ENCODE results near the gene GIMD1. TPM values are rescaled to one million over a fixed set of nuclear protein-coding genes. Genes with fewer than 3 reads are reported as not detected.
A peak's percentile ranks its signal among the peaks of the same experiment; 100 is the strongest.

GIMD1 gene
- total and polyA plus RNA-seq, 9 of the 15 experiments (the other 6 are each of a cell fraction or from before 2014, with no cell fraction given) = not detected

DNA sequence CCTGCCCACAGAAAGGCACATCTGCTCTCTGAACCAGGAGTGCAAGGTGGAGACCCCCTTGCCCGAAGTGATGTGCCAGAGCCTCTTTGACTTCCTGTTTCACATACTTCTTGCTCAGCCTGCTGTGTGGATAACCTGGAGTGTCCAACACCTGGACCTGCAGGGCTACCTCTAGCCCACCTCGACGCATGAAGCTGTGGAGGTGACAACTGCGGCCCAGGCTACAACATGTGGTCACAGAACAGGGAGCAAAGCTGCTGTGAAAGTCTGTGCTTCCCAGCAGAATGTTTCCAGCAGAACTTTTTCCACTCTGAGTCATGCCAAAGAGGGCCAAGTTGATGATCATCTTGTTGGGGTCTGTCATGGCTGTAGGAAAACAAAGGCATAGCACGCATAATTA is 1.5 kb downstream of the GIMD1 start:
- Histone ChIP-seq H3K27ac (ENCODE audit: extremely low read depth, low read depth, low read length) (no peak overlapping the region), H3K27me3 (ENCODE audit: control insufficient read depth in 2 of 2, insufficient read depth in 2 of 2, low read length in 2 of 2) (no peaks in the 10 kb centered on the region), H3K9me1 (ENCODE audit: control insufficient read depth, insufficient read depth, low read length) (no peaks in the 10 kb centered on the region), H4K20me1 (replicated peaks; ENCODE audit: control insufficient read depth, insufficient read depth, low read length) (no peaks in the 10 kb centered on the region), H2AFZ (ENCODE audit: low read depth, low read length) (0 out of 2 replicates have a peak overlapping the region, but pooled peaks have one; percentile 4), H3K9me3 (replicated peaks; ENCODE audit: control insufficient read depth, insufficient read depth, low read depth, low read length) (no peaks in the 10 kb centered on the region), H3K4me2 (ENCODE audit: insufficient read depth, low read length) (no peak overlapping the region), H3K36me3 (ENCODE audit: control insufficient read depth, insufficient read depth, low read length) (no peaks in the 10 kb centered on the region), H3K4me3 (no peak overlapping the region), H3K79me2 (ENCODE audit: control insufficient read depth, insufficient read depth, low read length) (no peaks in the 10 kb centered on the region), H3K9ac (ENCODE audit: insufficient read depth in 1 of 2, low read depth in 2 of 2, low read length in 2 of 2) (no peak overlapping the region), H3K4me1 (replicated peaks in 1 of 2; ENCODE audit: control insufficient read depth in 2 of 2, insufficient read depth in 2 of 2, low read length in 2 of 2) (no peaks in the 10 kb centered on the region)
- POLR2A ChIA-PET = no interaction called here
- TF ChIP-seq, protein P1, sequence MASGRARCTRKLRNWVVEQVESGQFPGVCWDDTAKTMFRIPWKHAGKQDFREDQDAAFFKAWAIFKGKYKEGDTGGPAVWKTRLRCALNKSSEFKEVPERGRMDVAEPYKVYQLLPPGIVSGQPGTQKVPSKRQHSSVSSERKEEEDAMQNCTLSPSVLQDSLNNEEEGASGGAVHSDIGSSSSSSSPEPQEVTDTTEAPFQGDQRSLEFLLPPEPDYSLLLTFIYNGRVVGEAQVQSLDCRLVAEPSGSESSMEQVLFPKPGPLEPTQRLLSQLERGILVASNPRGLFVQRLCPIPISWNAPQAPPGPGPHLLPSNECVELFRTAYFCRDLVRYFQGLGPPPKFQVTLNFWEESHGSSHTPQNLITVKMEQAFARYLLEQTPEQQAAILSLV (tag; IDR thresholded peaks at IDR 0.05) = no peak
- TF ChIP-seq POLR2AphosphoS5 (IDR thresholded peaks at IDR 0.05; ENCODE audit: control insufficient read depth, insufficient read depth, low read depth, low read length) (no peak), ERF (CRISPR knock-in tag; IDR thresholded peaks at IDR 0.05) (no peak), U2AF2 (optimal IDR thresholded peaks at IDR 0.05; ENCODE audit: low read depth, low read length) (no peak), SAFB2 (IDR thresholded peaks at IDR 0.05; ENCODE audit: borderline replicate concordance, low read depth, low read length, severe bottlenecking) (no peak)
- ATAC-seq (no peak), DNase-seq (ENCODE audit: extremely low read depth in 1 of 4, low spot score in 3 of 4) (no peak), FAIRE-seq (no peak)
- no TSS peak for BruUV-seq (replicated peaks)
- in situ Hi-C loops (cut with MboI) (no loop called here), intact Hi-C loops (cut with micrococcal nuclease) (loop anchor here (5.0 to 10.0 kb wide), 2 partner anchors 100 to 528 kb away; no protein-coding TSS in a partner anchor)
- 12% methylated on average over 5 of the region's 5 CpGs for WGBS (ENCODE audit: insufficient coverage, low coverage, missing lambda C conversion rate)
- CTCF ChIA-PET (ENCODE audit: low intra/inter-chr PET ratio) = no interaction called here

DNA sequence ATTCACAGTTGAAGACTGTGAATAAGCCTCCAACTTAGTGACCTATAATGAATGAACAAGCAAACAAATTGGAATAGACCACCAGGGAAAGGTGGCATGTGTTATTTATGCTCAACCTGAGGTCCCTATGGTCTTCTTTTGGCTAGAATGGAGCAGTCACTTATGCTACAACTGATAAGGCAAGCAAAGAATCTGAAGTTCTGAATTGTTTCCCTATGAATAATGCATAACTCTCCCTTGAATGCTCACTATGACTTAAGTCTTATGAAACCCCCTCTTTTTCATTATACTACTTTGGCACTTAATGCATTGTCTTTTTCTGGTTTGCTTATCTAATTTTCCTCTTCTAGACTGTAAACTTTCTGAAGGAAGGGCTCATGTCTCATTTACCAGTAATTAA is 2.6 kb downstream of the GIMD1 start:
- H3K79me2 ChIP-seq (ENCODE audit: control insufficient read depth, insufficient read depth, low read length) = no peaks in the 10 kb centered on the region
- no peak for DNase-seq (ENCODE audit: extremely low read depth in 1 of 4, low spot score in 3 of 4)
- in situ Hi-C loops (cut with MboI) = no loop called here
- no peaks in the 10 kb centered on the region for H3K9me1 ChIP-seq (ENCODE audit: control insufficient read depth, insufficient read depth, low read length)
- no TSS peak for BruUV-seq (replicated peaks)
- ChIA-PET POLR2A (no interaction called here), CTCF (ENCODE audit: low intra/inter-chr PET ratio) (no interaction called here)
- ATAC-seq = no peak
- no peaks in the 10 kb centered on the region for H3K4me1 ChIP-seq (replicated peaks in 1 of 2; ENCODE audit: control insufficient read depth in 2 of 2, insufficient read depth in 2 of 2, low read length in 2 of 2)
- no peak overlapping the region for H3K9ac ChIP-seq (ENCODE audit: insufficient read depth in 1 of 2, low read depth in 2 of 2, low read length in 2 of 2)
- no peak overlapping the region for H2AFZ ChIP-seq (ENCODE audit: low read depth, low read length)
- no peaks in the 10 kb centered on the region for H3K9me3 ChIP-seq (replicated peaks; ENCODE audit: control insufficient read depth, insufficient read depth, low read depth, low read length)
- intact Hi-C loops (cut with micrococcal nuclease) = loop anchor here (5.0 to 10.0 kb wide), 2 partner anchors 99 to 529 kb away; no protein-coding TSS in a partner anchor
- H3K36me3 ChIP-seq (ENCODE audit: control insufficient read depth, insufficient read depth, low read length) = no peaks in the 10 kb centered on the region
- FAIRE-seq = no peak
- H4K20me1 ChIP-seq (replicated peaks; ENCODE audit: control insufficient read depth, insufficient read depth, low read length) = no peaks in the 10 kb centered on the region
- no peak overlapping the region for H3K27ac ChIP-seq (ENCODE audit: extremely low read depth, low read depth, low read length)
- no peaks in the 10 kb centered on the region for H3K27me3 ChIP-seq (ENCODE audit: control insufficient read depth in 2 of 2, insufficient read depth in 2 of 2, low read length in 2 of 2)
- no peak overlapping the region for H3K4me3 ChIP-seq
- H3K4me2 ChIP-seq (ENCODE audit: insufficient read depth, low read length) = no peak overlapping the region
- TF ChIP-seq, protein P2, sequence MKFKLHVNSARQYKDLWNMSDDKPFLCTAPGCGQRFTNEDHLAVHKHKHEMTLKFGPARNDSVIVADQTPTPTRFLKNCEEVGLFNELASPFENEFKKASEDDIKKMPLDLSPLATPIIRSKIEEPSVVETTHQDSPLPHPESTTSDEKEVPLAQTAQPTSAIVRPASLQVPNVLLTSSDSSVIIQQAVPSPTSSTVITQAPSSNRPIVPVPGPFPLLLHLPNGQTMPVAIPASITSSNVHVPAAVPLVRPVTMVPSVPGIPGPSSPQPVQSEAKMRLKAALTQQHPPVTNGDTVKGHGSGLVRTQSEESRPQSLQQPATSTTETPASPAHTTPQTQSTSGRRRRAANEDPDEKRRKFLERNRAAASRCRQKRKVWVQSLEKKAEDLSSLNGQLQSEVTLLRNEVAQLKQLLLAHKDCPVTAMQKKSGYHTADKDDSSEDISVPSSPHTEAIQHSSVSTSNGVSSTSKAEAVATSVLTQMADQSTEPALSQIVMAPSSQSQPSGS (CRISPR knock-in tag; IDR thresholded peaks at IDR 0.05) = no peak
- TF ChIP-seq ZNF778 (CRISPR knock-in tag; IDR thresholded peaks at IDR 0.05) = no peak
- TF ChIP-seq, protein P3, sequence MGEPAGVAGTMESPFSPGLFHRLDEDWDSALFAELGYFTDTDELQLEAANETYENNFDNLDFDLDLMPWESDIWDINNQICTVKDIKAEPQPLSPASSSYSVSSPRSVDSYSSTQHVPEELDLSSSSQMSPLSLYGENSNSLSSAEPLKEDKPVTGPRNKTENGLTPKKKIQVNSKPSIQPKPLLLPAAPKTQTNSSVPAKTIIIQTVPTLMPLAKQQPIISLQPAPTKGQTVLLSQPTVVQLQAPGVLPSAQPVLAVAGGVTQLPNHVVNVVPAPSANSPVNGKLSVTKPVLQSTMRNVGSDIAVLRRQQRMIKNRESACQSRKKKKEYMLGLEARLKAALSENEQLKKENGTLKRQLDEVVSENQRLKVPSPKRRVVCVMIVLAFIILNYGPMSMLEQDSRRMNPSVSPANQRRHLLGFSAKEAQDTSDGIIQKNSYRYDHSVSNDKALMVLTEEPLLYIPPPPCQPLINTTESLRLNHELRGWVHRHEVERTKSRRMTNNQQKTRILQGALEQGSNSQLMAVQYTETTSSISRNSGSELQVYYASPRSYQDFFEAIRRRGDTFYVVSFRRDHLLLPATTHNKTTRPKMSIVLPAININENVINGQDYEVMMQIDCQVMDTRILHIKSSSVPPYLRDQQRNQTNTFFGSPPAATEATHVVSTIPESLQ (CRISPR knock-in tag; IDR thresholded peaks at IDR 0.05) = no peak
- TF ChIP-seq, protein P4, sequence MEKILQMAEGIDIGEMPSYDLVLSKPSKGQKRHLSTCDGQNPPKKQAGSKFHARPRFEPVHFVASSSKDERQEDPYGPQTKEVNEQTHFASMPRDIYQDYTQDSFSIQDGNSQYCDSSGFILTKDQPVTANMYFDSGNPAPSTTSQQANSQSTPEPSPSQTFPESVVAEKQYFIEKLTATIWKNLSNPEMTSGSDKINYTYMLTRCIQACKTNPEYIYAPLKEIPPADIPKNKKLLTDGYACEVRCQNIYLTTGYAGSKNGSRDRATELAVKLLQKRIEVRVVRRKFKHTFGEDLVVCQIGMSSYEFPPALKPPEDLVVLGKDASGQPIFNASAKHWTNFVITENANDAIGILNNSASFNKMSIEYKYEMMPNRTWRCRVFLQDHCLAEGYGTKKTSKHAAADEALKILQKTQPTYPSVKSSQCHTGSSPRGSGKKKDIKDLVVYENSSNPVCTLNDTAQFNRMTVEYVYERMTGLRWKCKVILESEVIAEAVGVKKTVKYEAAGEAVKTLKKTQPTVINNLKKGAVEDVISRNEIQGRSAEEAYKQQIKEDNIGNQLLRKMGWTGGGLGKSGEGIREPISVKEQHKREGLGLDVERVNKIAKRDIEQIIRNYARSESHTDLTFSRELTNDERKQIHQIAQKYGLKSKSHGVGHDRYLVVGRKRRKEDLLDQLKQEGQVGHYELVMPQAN (IDR thresholded peaks at IDR 0.05; ENCODE audit: borderline replicate concordance) = no peak

Data from K562 (cell line).